Upper lobe of left lung (tissue), 4 donors: Measurements from ENCODE around the gene SPATA6.

Experiments
- POLR2A ChIP-seq, 4 donors: fragments of 450-650 bp; IDR thresholded peaks; one replicate each; pipeline ENCODE4 v1.5.1; 2016 to 2017; ENCODE audit warnings: antibody characterized with exemption in 4 of 4, mild to moderate bottlenecking in 2 of 4
- TF ChIP-seq, protein P1 (sequence below), 6 experiments: fragments of 450-650 bp in 4 of 6; fragments of 200-600 bp in 2 of 6; sonication (generic) in 2 of 6; IDR thresholded peaks; one replicate each; pipeline ENCODE4 v1.5.1; 2016 to 2019; ENCODE audit warnings: antibody characterized with exemption in 6 of 6

DNA sequence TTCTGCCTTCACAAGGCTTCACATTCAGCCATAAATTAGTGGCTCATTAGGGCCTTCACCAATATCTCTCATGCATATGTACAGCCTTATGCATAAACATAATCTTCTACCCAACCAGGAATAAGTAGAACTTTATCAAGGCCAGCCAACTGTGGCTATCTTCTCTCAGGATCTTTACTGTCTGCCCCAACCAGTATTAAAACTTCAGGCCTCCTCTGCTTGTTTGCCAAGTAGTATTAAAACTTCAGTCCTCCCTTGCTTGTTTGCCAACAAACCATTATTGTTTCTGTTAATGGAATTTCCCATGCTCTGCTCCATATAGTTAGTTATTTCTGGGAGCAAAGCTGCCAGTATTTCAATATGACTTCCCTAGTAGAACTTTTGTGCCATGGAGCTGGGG is 169.4 kb downstream of the SPATA6 start:
- TF ChIP-seq, protein P1, sequence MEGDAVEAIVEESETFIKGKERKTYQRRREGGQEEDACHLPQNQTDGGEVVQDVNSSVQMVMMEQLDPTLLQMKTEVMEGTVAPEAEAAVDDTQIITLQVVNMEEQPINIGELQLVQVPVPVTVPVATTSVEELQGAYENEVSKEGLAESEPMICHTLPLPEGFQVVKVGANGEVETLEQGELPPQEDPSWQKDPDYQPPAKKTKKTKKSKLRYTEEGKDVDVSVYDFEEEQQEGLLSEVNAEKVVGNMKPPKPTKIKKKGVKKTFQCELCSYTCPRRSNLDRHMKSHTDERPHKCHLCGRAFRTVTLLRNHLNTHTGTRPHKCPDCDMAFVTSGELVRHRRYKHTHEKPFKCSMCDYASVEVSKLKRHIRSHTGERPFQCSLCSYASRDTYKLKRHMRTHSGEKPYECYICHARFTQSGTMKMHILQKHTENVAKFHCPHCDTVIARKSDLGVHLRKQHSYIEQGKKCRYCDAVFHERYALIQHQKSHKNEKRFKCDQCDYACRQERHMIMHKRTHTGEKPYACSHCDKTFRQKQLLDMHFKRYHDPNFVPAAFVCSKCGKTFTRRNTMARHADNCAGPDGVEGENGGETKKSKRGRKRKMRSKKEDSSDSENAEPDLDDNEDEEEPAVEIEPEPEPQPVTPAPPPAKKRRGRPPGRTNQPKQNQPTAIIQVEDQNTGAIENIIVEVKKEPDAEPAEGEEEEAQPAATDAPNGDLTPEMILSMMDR (IDR thresholded peaks at IDR 0.05) = no peak
- TF ChIP-seq POLR2A (IDR thresholded peaks at IDR 0.05) = no peak
